Measurements from ENCODE around the gene NCLN.
A peak's percentile ranks its signal among the peaks of the same experiment; 100 is the strongest.

DNA sequence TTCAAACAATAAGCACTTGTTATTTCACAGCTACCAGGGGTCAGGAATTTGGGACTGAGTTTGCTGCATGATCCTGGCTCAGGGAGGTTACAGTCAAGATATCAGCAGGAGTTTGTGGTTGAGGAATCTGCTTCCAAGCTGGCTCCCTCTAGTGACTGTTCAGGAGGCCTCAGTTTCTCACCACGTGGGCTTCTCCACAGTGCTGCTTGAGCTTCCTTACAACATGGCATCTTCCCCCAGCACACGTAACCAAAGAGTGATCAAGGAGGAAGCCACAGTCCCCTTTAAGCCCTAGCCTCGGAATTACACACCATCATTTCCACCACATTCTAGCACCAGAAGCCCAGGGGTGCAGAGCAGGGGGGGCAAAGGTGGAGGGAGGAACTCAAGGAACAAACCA is 67.5 kb downstream of the NCLN start:
- no peak for TF ChIP-seq ZNF274 (IDR thresholded peaks at IDR 0.05; ENCODE audit: low read depth, low read length)
- peak; percentile 54 for TF ChIP-seq YY1 (IDR thresholded peaks at IDR 0.05; ENCODE audit: insufficient read depth, insufficient read length)
- TF ChIP-seq SUZ12 (IDR thresholded peaks at IDR 0.05; ENCODE audit: extremely low read depth, insufficient read depth, insufficient read length): no peak

Measured in NT2/D1 (cell line).